GM06990 (cell line): Measurements from ENCODE around the gene HDAC4.

ENCODE experiments used
- DNase-seq: peaks from one replicate; pipeline ENCODE4 v3.0.0-alpha.2; 2011; ENCODE audit not compliant: insufficient read length; ENCODE audit errors: extremely low read depth
- H3K27me3 ChIP-seq: replicated peaks from 2 replicates; pipeline ENCODE4 v1.6.0; 2011; ENCODE audit warnings: low read length; ENCODE audit not compliant: control insufficient read depth, insufficient read depth
- H3K36me3 ChIP-seq: 2 replicates; pipeline ENCODE4 v1.5.1; 2011; ENCODE audit warnings: low read length; ENCODE audit not compliant: control insufficient read depth, insufficient read depth
- H3K4me3 ChIP-seq: replicated peaks from 2 replicates; pipeline ENCODE4 v1.5.1; 2011; ENCODE audit warnings: low read depth, mild to moderate bottlenecking, control low read depth, low read length
- CTCF ChIP-seq: IDR thresholded peaks from 2 replicates; pipeline ENCODE4 v1.5.1; 2011; ENCODE audit warnings: low read length, control low read depth, mild to moderate bottlenecking, inconsistent platforms; ENCODE audit not compliant: insufficient read depth, poor library complexity, severe bottlenecking

HDAC4 gene

GRCh38 chr2:239277401-239278085 lies 123.3 kb downstream of the HDAC4 start:
- H3K27me3 ChIP-seq, result peaks cover 3% of the 10 kb centered on the region
- TF ChIP-seq CTCF, result no peak
- no peak for DNase-seq
- no peaks in the 10 kb centered on the region for H3K36me3 ChIP-seq
- H3K4me3 ChIP-seq, result no peak overlapping the region

GRCh38 chr2:239276851-239277250 lies 124.0 kb downstream of the HDAC4 start:
- Histone ChIP-seq H3K4me3 (no peak overlapping the region), H3K27me3 (peaks cover 3% of the 10 kb centered on the region), H3K36me3 (no peaks in the 10 kb centered on the region)
- no peak for DNase-seq
- no peak for TF ChIP-seq CTCF

- DNase-seq, result no peak
- H3K36me3 ChIP-seq, result no peaks in the 10 kb centered on the region
- H3K27me3 ChIP-seq, result peaks cover 3% of the 10 kb centered on the region
- no peak for TF ChIP-seq CTCF
- H3K4me3 ChIP-seq, result no peak overlapping the region
Measured at GRCh38 chr2:239275847-239276831, 124.7 kb downstream of the HDAC4 start.

- no peaks in the 10 kb centered on the region for H3K36me3 ChIP-seq
- peak; percentile 18 for TF ChIP-seq CTCF
- 0 out of 2 replicates have a peak overlapping the region, but pooled peaks have one; percentile 14 for H3K4me3 ChIP-seq
- peak; percentile 63 for DNase-seq
- H3K27me3 ChIP-seq, result peaks cover 3% of the 10 kb centered on the region
Measured at GRCh38 chr2:239275044-239275685, 125.7 kb downstream of the HDAC4 start.

- no peak for DNase-seq
- Histone ChIP-seq H3K36me3 (no peaks in the 10 kb centered on the region), H3K27me3 (peaks cover 3% of the 10 kb centered on the region), H3K4me3 (no peak overlapping the region)
- no peak for TF ChIP-seq CTCF
Measured at GRCh38 chr2:239274391-239275043, 126.3 kb downstream of the HDAC4 start.
